ENCODE results near the gene CES2.

CES2 gene

GRCh38 chr16:66984892-66985311 is 49.6 kb downstream of the CES2 start:
- TF ChIP-seq ZC3H10 (CRISPR knock-in tag; IDR thresholded peaks at IDR 0.05) (no peak), ARNTL (CRISPR knock-in tag; IDR thresholded peaks at IDR 0.05; ENCODE audit: borderline replicate concordance, low read depth) (no peak), SNAI2 (CRISPR knock-in tag; IDR thresholded peaks at IDR 0.05) (no peak), CSRNP3 (CRISPR knock-in tag; IDR thresholded peaks at IDR 0.05) (no peak), ZNF565 (CRISPR knock-in tag; conservative IDR thresholded peaks at IDR 0.05; ENCODE audit: low read depth) (no peak), ZFP30 (CRISPR knock-in tag; IDR thresholded peaks at IDR 0.05) (no peak)
- ATAC-seq, result no peak

GRCh38 chr16:66986559-66986958 is 51.2 kb downstream of the CES2 start:
- no peak for ATAC-seq
- TF ChIP-seq TOX (CRISPR knock-in tag; IDR thresholded peaks at IDR 0.05; ENCODE audit: borderline replicate concordance) (no peak), GLIS3 (CRISPR knock-in tag; IDR thresholded peaks at IDR 0.05) (no peak), ZC3H10 (CRISPR knock-in tag; IDR thresholded peaks at IDR 0.05) (no peak), BACH2 (CRISPR knock-in tag; IDR thresholded peaks at IDR 0.05; ENCODE audit: borderline replicate concordance) (no peak), ZNF8 (CRISPR knock-in tag; IDR thresholded peaks at IDR 0.05) (no peak), ZFP30 (CRISPR knock-in tag; IDR thresholded peaks at IDR 0.05) (no peak), TSHZ2 (CRISPR knock-in tag; IDR thresholded peaks at IDR 0.05) (no peak), PPARA (CRISPR knock-in tag; IDR thresholded peaks at IDR 0.05; ENCODE audit: borderline replicate concordance) (no peak), ZNF565 (CRISPR knock-in tag; conservative IDR thresholded peaks at IDR 0.05; ENCODE audit: low read depth) (no peak), CSRNP3 (CRISPR knock-in tag; IDR thresholded peaks at IDR 0.05) (no peak), CSDC2 (CRISPR knock-in tag; IDR thresholded peaks at IDR 0.05) (no peak), POU6F1 (CRISPR knock-in tag; IDR thresholded peaks at IDR 0.05; ENCODE audit: borderline replicate concordance, low read depth) (no peak), OSR1 (CRISPR knock-in tag; IDR thresholded peaks at IDR 0.05) (no peak), RARB (CRISPR knock-in tag; IDR thresholded peaks at IDR 0.05) (no peak), TCF4 (CRISPR knock-in tag; IDR thresholded peaks at IDR 0.05; ENCODE audit: borderline replicate concordance) (no peak), ISL1 (CRISPR knock-in tag; IDR thresholded peaks at IDR 0.05) (no peak), ZNF70 (CRISPR knock-in tag; IDR thresholded peaks at IDR 0.05) (no peak), PATZ1 (CRISPR knock-in tag; IDR thresholded peaks at IDR 0.05; ENCODE audit: borderline replicate concordance) (no peak), ARNTL (CRISPR knock-in tag; IDR thresholded peaks at IDR 0.05; ENCODE audit: borderline replicate concordance, low read depth) (no peak), ZFP3 (CRISPR knock-in tag; IDR thresholded peaks at IDR 0.05) (no peak)

- TF ChIP-seq ZC3H10 (CRISPR knock-in tag; IDR thresholded peaks at IDR 0.05) (no peak), CSDC2 (CRISPR knock-in tag; IDR thresholded peaks at IDR 0.05) (no peak), ZNF565 (CRISPR knock-in tag; conservative IDR thresholded peaks at IDR 0.05; ENCODE audit: low read depth) (no peak), SNAI2 (CRISPR knock-in tag; IDR thresholded peaks at IDR 0.05) (no peak), ESRRG (CRISPR knock-in tag; IDR thresholded peaks at IDR 0.05) (no peak), ZFP3 (CRISPR knock-in tag; IDR thresholded peaks at IDR 0.05) (no peak), ZNF8 (CRISPR knock-in tag; IDR thresholded peaks at IDR 0.05) (no peak), ISL1 (CRISPR knock-in tag; IDR thresholded peaks at IDR 0.05) (no peak)
- no peak for ATAC-seq
These were observed 53.0 kb downstream of the CES2 start, which contains the start of gene CES4A for GRCh38 chr16:66988197-66988788. Gene CES4A (plus strand): TSS chr16:66988589. CDS start chr16:66988773, 184 bp downstream.

All from SK-N-SH treated with all-trans-retinoic acid at 6 μM for 48 hours (cell line).